Heart right ventricle (tissue), 16 donors: ENCODE results near the gene PAPPA. TPM values are rescaled to one million over a fixed set of nuclear protein-coding genes. Genes with fewer than 3 reads are reported as not detected.

Experiments used
- ATAC-seq, 8 donors: fragments of 200-7000 bp; cut with Tn5 transposase; one replicate each; pipeline ENCODE4 v1.9.1; 2020; ENCODE audit warnings: mild to moderate bottlenecking in 8 of 8, moderate library complexity in 8 of 8, moderate number of reproducible peaks in 1 of 8
- DNase-seq, 2 donors: peaks; one replicate each; pipeline ENCODE4 v3.0.0-alpha.2; 2020
- H3K27ac ChIP-seq, 10 donors: fragments of 200-600 bp; sonication (generic) in 2 of 10; one replicate each; pipeline versions ENCODE4 v1.5.0 to v1.8.0; 2020 to 2022; ENCODE audit warnings: mild to moderate bottlenecking in 3 of 10
- H3K27me3 ChIP-seq, 7 donors: fragments of 200-600 bp; one replicate each; pipeline ENCODE4 v1.8.0; 2021 to 2022; ENCODE audit warnings: mild to moderate bottlenecking in 2 of 7
- H3K36me3 ChIP-seq, 9 donors: fragments of 200-600 bp; sonication (generic) in 1 of 9; one replicate each; pipeline versions ENCODE4 v1.5.0 to v1.8.0; 2020 to 2022; ENCODE audit warnings: mild to moderate bottlenecking in 2 of 9
- H3K4me1 ChIP-seq, 9 donors: fragments of 200-600 bp; sonication (generic) in 1 of 9; one replicate each; pipeline versions ENCODE4 v1.5.0 to v1.8.0; 2020 to 2022; ENCODE audit warnings: mild to moderate bottlenecking in 4 of 9
- H3K4me3 ChIP-seq, 10 donors: fragments of 200-600 bp; sonication (generic) in 2 of 10; one replicate each; pipeline versions ENCODE4 v1.5.0 to v1.8.0; 2020 to 2022; ENCODE audit warnings: mild to moderate bottlenecking in 7 of 10, moderate library complexity in 2 of 10
- H3K9me3 ChIP-seq, 11 donors: fragments of 200-600 bp in 10 of 11; sonication (generic) in 2 of 11; one replicate each; pipeline versions ENCODE4 v1.5.0 to v1.8.0; 2013 to 2022; ENCODE audit warnings: mild to moderate bottlenecking in 2 of 11, control low read depth in 1 of 11, moderate library complexity in 1 of 11
- CTCF ChIP-seq, 9 donors: fragments of 200-600 bp; sonication (generic) in 2 of 9; IDR thresholded peaks; one replicate each; pipeline versions ENCODE4 v1.5.0 to v1.8.0; 2021 to 2022; ENCODE audit warnings: antibody characterized with exemption in 9 of 9, mild to moderate bottlenecking in 5 of 9, moderate library complexity in 1 of 9
- WGBS, 2 donors: extraction: QIAGEN DNeasy Blood & Tissue Kit; methylation state at CpG; one replicate each; pipeline ENCODE4 v1.1.7; 2013; ENCODE audit warnings: inconsistent platforms in 1 of 2; 5-methylcytosine and 5-hydroxymethylcytosine counted together
- intact Hi-C, 10 donors: fragments of 100-400 bp; cut with DNase I; formaldehyde crosslinking; loops; one replicate each; pipeline versions ENCODE4 v1.11.1 to v1.14.2; 2022
- polyA plus RNA-seq, 2 donors: library from polyadenylated mRNA; stranded (reverse); fragments of 200-250 nt; gene quantifications; one replicate each; pipeline ENCODE4 v1.2.3, GENCODE V29; 2013
- total RNA-seq, 10 donors: library from RNA; stranded (reverse); fragmentation: NEBNext Ultra II Directional in 3 of 10; extraction: Animal tissue kit (Norgen Biotek cat#: 25700) in 3 of 10; gene quantifications; one replicate each; pipeline versions ENCODE4 v1.2.1 to v1.2.4, GENCODE V29; 2021 to 2023
- donor health status: Arrhythmogenic right ventricular cardiomyopathy.
- donor health status: ischemic (EF 13 %, LVEDD 7.1; RV severe dilation, severe dysfunction).
- donor health status: healthy with polysubstance abuse.
- donor health status: DM: no; HTN: yes; CAD: no.
- donor health status: DM: no; HTN: no; CAD: no.
- donor health status: ischemic (EF 25% LVEDD 6.9; RV normal size, moderate dysfunction).
- donor health status: ischemic (EF 25% LVEDD 5.7; RV mildly dilated, moderate dysfunction).
- donor health status: healthy.
- donor health status: DM: yes; HTN: yes; CAD: no.
- donor health status: Ischemic cardiomyopathy.
- donor health status: ischemic (EF 35%, LVEDD 5.7; RV mildly dilated, moderate dysfunction).
- donor health status: nonischemic (EF 11% LVEDD 7.7; RV severe dilation, severe dysfunction).
- donor health status: DM: yes; HTN: yes; CAD: no.
- donor health status: PGD.
- donor health status: ischemic (EF 29% LVEDD 5.4; RV normal size, mild dysfunction).
- donor health status: nonischemic (EF 23%, LVEDD 6.1; RV moderate dilation, normal function).

Gene PAPPA
- total and polyA plus RNA-seq, 12 donors = 0.15 to 3.4 (median 1.2) TPM

GRCh38 chr9:116172216-116172615 lies 18.6 kb downstream of the PAPPA start:
- Histone ChIP-seq H3K36me3 (no peaks in the 10 kb centered on the region), H3K9me3 (no peaks in the 10 kb centered on the region), H3K27ac (no peak overlapping the region), H3K27me3 (no peaks in the 10 kb centered on the region), H3K4me3 (no peak overlapping the region), H3K4me1 (no peaks in the 10 kb centered on the region)
- no peak for DNase-seq
- ATAC-seq = no peak
- WGBS, 2 donors = 61 to 67% methylated on average over 2 of the region's 2 CpGs
- no peak for TF ChIP-seq CTCF (IDR thresholded peaks at IDR 0.05)
- intact Hi-C loops = no loop called here

DNA sequence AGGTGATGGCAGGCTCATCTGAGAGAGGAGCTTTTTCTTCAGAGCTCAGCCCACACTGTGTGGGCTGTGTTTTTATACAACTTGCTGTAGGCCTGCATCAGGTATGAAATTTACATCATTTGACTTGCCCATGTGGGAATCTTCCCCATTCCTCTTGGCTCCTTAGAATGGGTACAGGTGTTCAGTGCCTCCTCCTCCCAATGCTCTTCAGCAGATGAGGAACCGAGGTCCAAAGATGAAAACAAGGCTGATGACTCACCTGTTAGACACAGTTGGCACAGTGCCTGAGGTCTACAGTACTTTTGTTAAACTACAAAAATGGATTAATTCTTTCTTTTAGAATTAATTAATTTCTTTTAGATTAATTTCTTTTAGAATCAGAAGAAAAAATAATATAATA lies 20.8 kb downstream of the PAPPA start:
- DNase-seq (no peak), ATAC-seq (no peak)
- TF ChIP-seq CTCF (IDR thresholded peaks at IDR 0.05) = no peak
- peaks cover 0 to 7% (median 0%) of the 10 kb centered on the region in 7 donors for H3K27me3 ChIP-seq
- no peaks in the 10 kb centered on the region for H3K4me1 ChIP-seq
- no peaks in the 10 kb centered on the region for H3K9me3 ChIP-seq
- WGBS, 2 donors = 63 to 76% methylated on average over 1 of the region's 1 CpG
- intact Hi-C loops = no loop called here
- H3K36me3 ChIP-seq = no peaks in the 10 kb centered on the region
- no peak overlapping the region for H3K4me3 ChIP-seq
- no peak overlapping the region for H3K27ac ChIP-seq

GRCh38 chr9:116175614-116176013 lies 22.0 kb downstream of the PAPPA start:
- Histone ChIP-seq H3K27ac (no peak overlapping the region), H3K4me1 (no peaks in the 10 kb centered on the region), H3K36me3 (no peaks in the 10 kb centered on the region), H3K9me3 (no peaks in the 10 kb centered on the region), H3K4me3 (no peak overlapping the region), H3K27me3 (peaks cover 0 to 8% (median 0%) of the 10 kb centered on the region in 7 donors)
- 41 to 50% methylated on average over 1 of the region's 1 CpG for WGBS, 2 donors
- DNase-seq = no peak
- intact Hi-C loops = no loop called here
- TF ChIP-seq CTCF (IDR thresholded peaks at IDR 0.05) = no peak
- ATAC-seq = no peak

GRCh38 chr9:116178481-116179211 lies 25.1 kb downstream of the PAPPA start:
- WGBS, 2 donors = 58 to 80% methylated on average over 3 of the region's 3 CpGs
- no peak for TF ChIP-seq CTCF (IDR thresholded peaks at IDR 0.05)
- H3K36me3 ChIP-seq = no peaks in the 10 kb centered on the region
- H3K4me3 ChIP-seq = no peak overlapping the region
- no peak for ATAC-seq
- peaks cover 0 to 8% (median 0%) of the 10 kb centered on the region in 7 donors for H3K27me3 ChIP-seq
- no peak for DNase-seq
- H3K4me1 ChIP-seq = no peaks in the 10 kb centered on the region
- intact Hi-C loops = no loop called here
- no peak overlapping the region for H3K27ac ChIP-seq
- H3K9me3 ChIP-seq = no peaks in the 10 kb centered on the region
